ENCODE results near the gene ZFP36L1.
A peak's percentile ranks its signal among the peaks of the same experiment; 100 is the strongest.

ZFP36L1 gene

DNA sequence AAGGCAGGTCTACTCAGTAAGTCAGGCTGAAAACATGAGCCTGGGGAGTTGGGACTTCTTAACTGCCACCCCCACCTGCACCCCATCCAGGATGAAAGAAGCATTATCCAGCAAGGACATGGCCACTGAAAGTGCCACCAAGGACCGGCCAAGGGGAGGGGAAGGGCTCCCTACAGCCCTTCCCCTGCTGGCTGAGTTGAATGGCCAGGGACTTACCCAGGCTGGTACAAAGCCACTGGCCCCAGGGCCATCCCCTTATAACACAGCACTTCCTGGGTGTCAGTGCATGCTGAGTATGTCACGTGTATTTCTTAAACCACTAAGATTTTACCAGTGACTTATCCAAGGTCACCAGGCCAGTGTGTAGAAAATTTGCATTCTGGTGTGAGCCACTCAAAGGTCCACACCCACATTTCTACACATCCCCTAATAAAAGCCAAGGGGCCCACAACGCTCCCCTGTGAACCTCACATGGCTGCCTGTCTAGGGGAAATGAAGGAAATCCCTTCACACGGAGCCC, 29.3 kb upstream of the ZFP36L1 start:
- no peak for DNase-seq (ENCODE audit: low spot score in 2 of 2)
- no peaks in the 10 kb centered on the region for H3K9me3 ChIP-seq
- no peaks in the 10 kb centered on the region for H3K27me3 ChIP-seq (ENCODE audit: low read depth)
- in situ Hi-C loops (cut with MboI; ENCODE audit: low sequenced_read_pairs): loop anchor here (10.0 kb wide), 1 partner anchor 987 kb away; no protein-coding TSS in a partner anchor
- H3K4me1 ChIP-seq: peaks cover 3% of the 10 kb centered on the region
- no peaks in the 10 kb centered on the region for H3K36me3 ChIP-seq (replicated peaks)
- no peak overlapping the region for H3K4me3 ChIP-seq

DNA sequence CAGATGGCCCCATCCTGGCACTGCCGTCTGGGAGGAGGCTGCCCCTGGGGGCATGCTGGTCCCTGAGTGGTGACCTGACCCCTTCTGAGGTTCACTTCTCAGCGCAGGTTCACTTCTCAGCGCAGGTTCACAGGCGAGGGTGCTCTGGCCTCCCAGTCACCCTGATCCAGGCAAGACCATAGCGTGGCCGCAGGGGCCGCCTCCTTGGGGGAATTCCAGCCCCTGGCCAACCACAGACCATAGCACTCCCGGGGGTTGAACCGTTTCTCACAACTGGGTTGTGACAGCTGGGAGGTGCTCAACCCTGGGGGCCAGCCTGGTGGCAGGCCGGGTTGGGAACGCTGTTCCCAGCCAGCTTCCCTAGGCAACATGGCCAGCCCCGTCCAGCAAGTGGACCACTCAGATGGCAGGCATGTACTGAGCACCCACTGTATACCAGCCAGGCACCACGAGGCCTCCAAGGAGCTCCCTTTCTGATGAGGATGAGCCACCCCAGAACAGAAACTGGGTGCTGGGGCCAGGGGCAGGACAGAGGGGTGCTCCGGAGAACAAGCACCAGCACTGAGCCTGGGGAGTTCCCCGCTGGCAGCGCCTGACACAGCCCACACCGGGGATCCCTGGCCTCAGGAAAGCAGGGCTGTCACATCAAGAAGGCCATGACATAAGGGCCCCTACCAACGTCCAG, 28.3 kb upstream of the ZFP36L1 start:
- Histone ChIP-seq H3K36me3 (replicated peaks) (no peaks in the 10 kb centered on the region), H3K4me3 (no peak overlapping the region), H3K9me3 (no peaks in the 10 kb centered on the region), H3K27me3 (ENCODE audit: low read depth) (no peaks in the 10 kb centered on the region), H3K4me1 (peaks cover 7% of the 10 kb centered on the region)
- in situ Hi-C loops (cut with MboI; ENCODE audit: low sequenced_read_pairs): loop anchor here (10.0 kb wide), 1 partner anchor 986 kb away; no protein-coding TSS in a partner anchor
- DNase-seq (ENCODE audit: low spot score in 2 of 2): no peak

DNA sequence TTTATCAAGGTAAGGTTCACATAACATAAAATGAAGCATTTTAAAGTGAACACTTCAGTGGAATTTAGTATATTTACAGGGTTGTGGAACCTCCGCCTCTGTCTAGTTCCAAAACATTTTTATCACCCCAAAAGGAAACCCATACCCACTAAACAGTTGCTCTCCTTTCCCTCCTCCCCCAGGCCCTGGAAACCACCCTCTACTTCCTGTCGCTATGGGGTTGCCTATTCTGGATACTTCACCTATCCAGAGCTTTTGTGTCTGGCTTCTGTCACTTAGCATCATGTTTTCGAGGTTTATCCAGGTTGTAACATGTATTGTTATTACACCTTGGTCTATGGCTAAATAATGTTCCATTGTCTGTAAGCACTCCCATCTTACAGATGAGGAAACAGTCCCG, 27.7 kb upstream of the ZFP36L1 start:
- in situ Hi-C loops (cut with MboI; ENCODE audit: low sequenced_read_pairs): loop anchor here (10.0 kb wide), 1 partner anchor 986 kb away; no protein-coding TSS in a partner anchor
- H3K36me3 ChIP-seq (replicated peaks): no peaks in the 10 kb centered on the region
- DNase-seq (ENCODE audit: low spot score in 2 of 2): no peak
- peaks cover 13% of the 10 kb centered on the region for H3K4me1 ChIP-seq
- no peaks in the 10 kb centered on the region for H3K27me3 ChIP-seq (ENCODE audit: low read depth)
- no peaks in the 10 kb centered on the region for H3K9me3 ChIP-seq
- H3K4me3 ChIP-seq: no peak overlapping the region

DNA sequence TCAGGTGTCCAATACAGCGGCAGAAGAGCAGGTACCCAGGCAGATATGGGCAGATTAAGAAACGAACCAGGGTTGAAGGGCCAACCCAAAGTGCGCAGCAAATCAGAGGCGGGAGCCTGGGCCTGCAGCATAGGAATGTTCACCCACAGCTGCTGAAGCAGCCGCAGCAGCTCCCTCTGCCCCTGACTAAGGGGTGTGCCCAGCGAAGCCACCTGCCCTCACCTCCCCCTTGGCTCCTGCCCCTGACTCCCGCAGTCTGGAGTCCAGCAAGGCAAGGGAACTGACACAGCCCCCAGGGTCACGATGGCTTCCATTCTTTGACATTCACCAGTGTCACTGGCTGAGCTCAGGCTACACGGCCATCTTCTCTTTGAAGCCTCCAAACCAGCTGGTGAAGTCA, 27.3 kb upstream of the ZFP36L1 start:
- in situ Hi-C loops (cut with MboI; ENCODE audit: low sequenced_read_pairs): loop anchor here (10.0 kb wide), 1 partner anchor 985 kb away; no protein-coding TSS in a partner anchor
- H3K36me3 ChIP-seq (replicated peaks): no peaks in the 10 kb centered on the region
- H3K4me1 ChIP-seq: peaks cover 18% of the 10 kb centered on the region
- H3K9me3 ChIP-seq: no peaks in the 10 kb centered on the region
- no peaks in the 10 kb centered on the region for H3K27me3 ChIP-seq (ENCODE audit: low read depth)
- H3K4me3 ChIP-seq: no peak overlapping the region
- no peak for DNase-seq (ENCODE audit: low spot score in 2 of 2)

DNA sequence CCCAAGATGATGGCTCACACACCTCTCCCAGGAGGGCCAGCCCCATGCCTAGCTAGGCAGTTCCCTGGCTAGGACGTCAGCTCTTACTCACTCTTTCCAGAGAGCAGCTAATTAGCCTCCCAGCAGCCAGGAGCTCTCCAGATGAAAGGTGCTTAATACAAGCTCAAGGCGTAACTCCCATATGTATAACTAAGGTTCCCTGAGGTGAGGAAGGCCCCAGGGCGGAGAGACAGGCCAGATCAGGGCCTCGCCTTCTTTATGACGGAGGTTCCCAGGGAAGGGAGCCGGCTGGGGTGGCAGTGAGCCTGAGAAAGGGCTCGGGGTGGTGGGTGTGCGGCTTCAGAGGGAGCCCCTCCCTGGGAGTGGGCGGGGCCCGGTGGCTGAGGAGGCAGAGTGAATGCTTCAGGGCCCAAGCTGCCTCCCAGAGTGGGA, 26.4 kb upstream of the ZFP36L1 start:
- in situ Hi-C loops (cut with MboI; ENCODE audit: low sequenced_read_pairs): loop anchor here (5.0 to 10.0 kb wide), 2 partner anchors 574 to 887 kb away; no protein-coding TSS in a partner anchor
- no peaks in the 10 kb centered on the region for H3K27me3 ChIP-seq (ENCODE audit: low read depth)
- peak in 1 of 2 experiments; percentile 48 for DNase-seq (ENCODE audit: low spot score in 2 of 2)
- no peak overlapping the region for H3K4me3 ChIP-seq
- peaks cover 23% of the 10 kb centered on the region for H3K4me1 ChIP-seq
- no peaks in the 10 kb centered on the region for H3K36me3 ChIP-seq (replicated peaks)
- no peaks in the 10 kb centered on the region for H3K9me3 ChIP-seq

DNA sequence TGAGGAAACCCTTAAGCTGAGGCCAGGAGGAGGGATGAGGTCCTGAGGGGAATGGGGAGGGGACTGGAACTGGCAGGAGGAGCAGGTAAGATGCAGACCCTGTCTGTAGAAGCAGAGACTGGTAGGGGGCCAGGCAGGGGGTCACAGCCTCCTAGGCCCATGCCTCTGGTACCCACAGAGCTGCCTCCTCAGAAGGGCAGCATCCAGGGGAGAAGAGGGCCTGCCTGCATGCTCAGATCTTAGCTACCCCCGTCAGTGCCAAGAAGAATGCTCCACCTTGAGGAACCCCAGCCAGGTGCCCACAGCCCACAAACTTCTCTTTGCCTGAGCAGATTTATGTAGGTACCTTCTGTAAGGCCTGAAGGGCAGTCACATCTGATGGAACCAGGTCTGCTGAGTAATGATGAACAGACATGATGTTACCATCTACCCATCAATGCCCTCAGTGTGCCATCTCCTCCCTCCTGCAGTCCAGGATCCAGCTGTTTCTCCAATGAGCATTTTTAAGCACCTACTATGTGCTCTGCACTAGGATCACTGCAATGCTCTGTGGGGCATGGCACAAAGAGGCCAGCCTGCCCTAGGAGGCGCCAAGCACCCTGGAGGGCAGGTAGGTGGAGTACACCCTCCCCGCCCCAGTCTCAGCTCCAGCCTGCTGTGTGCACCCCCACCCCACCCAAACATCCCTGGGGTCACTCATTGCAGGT, 24.8 kb upstream of the ZFP36L1 start:
- in situ Hi-C loops (cut with MboI; ENCODE audit: low sequenced_read_pairs): loop anchor here (5.0 to 10.0 kb wide), 2 partner anchors 573 to 885 kb away; no protein-coding TSS in a partner anchor
- Histone ChIP-seq H3K36me3 (replicated peaks) (no peaks in the 10 kb centered on the region), H3K27me3 (ENCODE audit: low read depth) (no peaks in the 10 kb centered on the region), H3K9me3 (no peaks in the 10 kb centered on the region), H3K4me3 (no peak overlapping the region), H3K4me1 (peaks cover 23% of the 10 kb centered on the region)
- no peak for DNase-seq (ENCODE audit: low spot score in 2 of 2)

DNA sequence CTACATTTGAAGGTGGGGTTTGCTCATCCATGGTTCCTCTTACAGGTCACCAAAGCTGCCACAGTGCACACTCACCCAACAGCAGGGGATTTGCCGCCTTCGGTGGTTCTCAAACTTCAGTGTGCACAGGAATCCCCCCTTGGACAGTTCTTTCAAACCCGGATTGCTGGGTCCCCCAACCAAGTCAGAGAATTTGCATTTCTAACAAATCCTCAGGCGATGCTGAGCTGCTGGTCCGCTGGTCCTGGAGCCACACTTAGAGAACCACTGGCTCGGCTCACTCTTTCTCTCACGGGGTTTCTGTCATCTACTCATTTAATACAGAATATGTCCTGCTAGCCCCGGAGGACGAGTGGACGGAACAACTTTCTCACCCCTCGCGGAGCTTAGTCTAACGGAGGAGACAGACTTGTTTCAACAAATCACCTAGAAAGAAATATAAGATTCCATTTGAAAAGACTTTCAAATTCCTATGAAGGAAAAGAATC, 24.1 kb upstream of the ZFP36L1 start:
- Histone ChIP-seq H3K36me3 (replicated peaks) (no peaks in the 10 kb centered on the region), H3K27me3 (ENCODE audit: low read depth) (no peaks in the 10 kb centered on the region), H3K4me3 (no peak overlapping the region), H3K9me3 (no peaks in the 10 kb centered on the region), H3K4me1 (peaks cover 23% of the 10 kb centered on the region)
- in situ Hi-C loops (cut with MboI; ENCODE audit: low sequenced_read_pairs): loop anchor here (5.0 to 10.0 kb wide), 2 partner anchors 572 to 885 kb away; no protein-coding TSS in a partner anchor
- no peak for DNase-seq (ENCODE audit: low spot score in 2 of 2)

DNA sequence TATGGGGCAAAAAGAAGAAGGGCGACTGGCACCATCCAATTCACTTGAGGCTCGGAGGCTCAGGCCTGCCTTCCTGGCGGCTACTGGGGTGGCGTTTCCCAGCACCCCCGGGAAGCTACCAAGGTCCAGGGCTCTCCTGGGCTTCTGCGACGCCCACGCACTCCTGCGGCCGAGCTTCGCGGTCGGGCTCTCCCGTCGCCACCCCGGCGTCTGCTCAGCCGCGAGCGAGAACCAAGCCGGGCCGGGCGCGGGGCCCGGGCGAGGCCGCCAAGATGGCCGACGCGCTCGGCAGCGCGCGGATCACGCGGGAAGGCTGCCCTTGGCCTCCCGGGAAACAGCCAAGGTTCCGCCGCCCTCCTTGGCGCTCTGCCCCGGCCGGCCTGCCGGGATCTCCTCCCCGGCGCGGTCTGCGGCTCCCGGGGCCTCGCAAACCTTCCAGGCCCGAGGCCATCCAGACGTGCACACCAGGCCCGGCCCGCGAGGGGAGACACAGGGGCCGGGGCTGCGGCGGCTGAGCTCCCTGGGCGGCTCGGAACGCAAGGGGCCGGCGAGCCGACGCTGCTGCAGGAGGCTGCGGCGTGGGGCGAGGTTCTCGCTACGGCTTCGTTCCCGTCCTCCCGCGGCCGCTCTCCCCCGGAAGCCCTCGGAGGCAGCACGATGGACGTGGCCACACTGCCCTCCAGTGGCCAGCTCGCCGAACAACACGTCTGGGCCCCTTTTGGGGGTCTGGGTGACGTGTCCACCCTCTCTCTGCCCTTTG, 23.5 kb upstream of the ZFP36L1 start:
- DNase-seq (ENCODE audit: low spot score in 2 of 2): peak; percentile 83 to 93
- Histone ChIP-seq H3K4me1 (peaks cover 23% of the 10 kb centered on the region), H3K36me3 (replicated peaks) (no peaks in the 10 kb centered on the region), H3K27me3 (ENCODE audit: low read depth) (no peaks in the 10 kb centered on the region), H3K9me3 (no peaks in the 10 kb centered on the region), H3K4me3 (peak overlapping the region; percentile 34)
- in situ Hi-C loops (cut with MboI; ENCODE audit: low sequenced_read_pairs): loop anchor here (5.0 to 10.0 kb wide), 2 partner anchors 572 to 884 kb away; no protein-coding TSS in a partner anchor

DNA sequence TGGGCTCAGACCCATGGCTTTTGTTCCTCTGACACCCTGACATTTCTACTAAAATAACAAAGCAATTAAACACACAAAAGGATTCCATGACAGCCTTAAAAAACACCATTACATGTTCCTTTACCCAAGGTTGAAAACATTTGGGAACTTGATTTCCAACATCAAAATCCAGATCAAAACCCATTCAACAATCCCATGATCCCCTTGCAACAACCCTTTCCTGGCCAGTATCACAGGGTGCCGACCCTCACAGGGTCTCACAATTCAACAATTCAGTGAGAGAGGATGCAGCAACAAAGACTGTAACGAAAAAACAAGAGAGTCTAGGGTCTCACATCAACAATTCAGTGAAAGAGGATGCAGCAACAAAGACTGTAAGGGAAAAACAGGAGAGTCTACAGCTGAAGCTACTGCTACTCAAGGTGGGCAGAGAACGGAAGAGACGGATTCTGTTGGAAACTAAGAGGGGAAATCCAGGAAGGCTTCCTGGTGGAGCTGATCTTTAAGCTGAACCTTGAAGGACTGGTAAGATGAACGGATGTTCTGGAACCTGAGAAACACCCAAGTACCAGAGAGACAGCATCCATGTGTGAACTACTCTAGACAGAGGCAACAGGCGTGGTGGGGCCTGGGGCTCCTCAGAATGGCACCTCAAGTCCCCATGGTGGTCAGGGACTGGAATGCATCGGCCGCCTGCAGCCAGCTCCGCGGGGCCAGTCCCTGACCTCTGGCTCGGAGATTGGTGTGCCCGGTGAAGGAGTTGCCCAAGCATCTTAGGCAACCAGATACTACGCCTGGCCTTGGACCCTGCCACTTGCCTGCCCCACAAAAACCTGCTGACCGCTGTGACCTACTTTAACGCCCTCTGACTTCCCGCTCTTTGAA, 22.7 kb upstream of the ZFP36L1 start:
- in situ Hi-C loops (cut with MboI; ENCODE audit: low sequenced_read_pairs): loop anchor here (5.0 to 10.0 kb wide), 2 partner anchors 571 to 883 kb away; no protein-coding TSS in a partner anchor
- H3K9me3 ChIP-seq: no peaks in the 10 kb centered on the region
- peak overlapping the region; percentile 34 for H3K4me3 ChIP-seq
- H3K36me3 ChIP-seq (replicated peaks): no peaks in the 10 kb centered on the region
- no peaks in the 10 kb centered on the region for H3K27me3 ChIP-seq (ENCODE audit: low read depth)
- H3K4me1 ChIP-seq: peaks cover 23% of the 10 kb centered on the region
- no peak for DNase-seq (ENCODE audit: low spot score in 2 of 2)

DNA sequence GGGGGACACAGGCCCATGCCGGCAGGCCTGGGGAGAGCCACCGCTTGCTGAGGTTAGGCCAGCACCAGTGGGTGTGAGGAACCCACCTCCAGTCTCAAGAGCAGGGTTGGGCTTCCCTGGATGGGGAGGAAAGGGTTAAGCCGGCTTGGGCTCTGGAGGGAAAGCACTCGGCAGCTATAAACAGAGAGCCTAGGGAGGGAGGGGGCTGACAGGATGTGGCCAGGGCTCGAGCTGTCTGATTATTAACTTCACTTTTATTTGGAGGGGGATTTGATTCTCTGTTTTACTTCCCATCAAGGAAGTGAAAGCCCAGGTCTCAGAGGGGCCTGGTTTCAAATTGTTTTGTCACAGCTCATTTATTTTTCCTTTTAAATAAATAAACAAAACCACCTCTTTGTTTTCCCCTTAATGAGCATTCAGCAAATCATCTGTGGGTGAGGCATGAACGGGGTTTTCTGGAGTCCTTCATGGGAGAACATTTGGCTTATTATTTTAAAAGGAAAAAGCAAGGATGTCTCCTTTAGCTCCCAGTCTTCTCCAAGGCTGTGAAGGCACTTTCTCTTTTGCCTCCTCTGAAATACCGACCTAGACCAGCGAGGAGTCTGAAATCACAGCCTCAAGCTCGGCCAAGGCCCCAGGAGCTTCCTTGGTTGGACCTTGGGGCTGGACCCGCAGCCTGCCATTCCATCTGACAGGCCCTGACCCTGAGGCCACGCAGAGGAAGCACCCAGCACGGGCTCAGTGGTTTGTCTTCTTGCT, 21.9 kb upstream of the ZFP36L1 start:
- Histone ChIP-seq H3K36me3 (replicated peaks) (no peaks in the 10 kb centered on the region), H3K4me3 (no peak overlapping the region), H3K9me3 (no peaks in the 10 kb centered on the region), H3K27me3 (ENCODE audit: low read depth) (no peaks in the 10 kb centered on the region), H3K4me1 (peaks cover 23% of the 10 kb centered on the region)
- DNase-seq (ENCODE audit: low spot score in 2 of 2): peak; percentile 5 to 67
- in situ Hi-C loops (cut with MboI; ENCODE audit: low sequenced_read_pairs): loop anchor here (5.0 to 10.0 kb wide), 2 partner anchors 570 to 882 kb away; no protein-coding TSS in a partner anchor

DNA sequence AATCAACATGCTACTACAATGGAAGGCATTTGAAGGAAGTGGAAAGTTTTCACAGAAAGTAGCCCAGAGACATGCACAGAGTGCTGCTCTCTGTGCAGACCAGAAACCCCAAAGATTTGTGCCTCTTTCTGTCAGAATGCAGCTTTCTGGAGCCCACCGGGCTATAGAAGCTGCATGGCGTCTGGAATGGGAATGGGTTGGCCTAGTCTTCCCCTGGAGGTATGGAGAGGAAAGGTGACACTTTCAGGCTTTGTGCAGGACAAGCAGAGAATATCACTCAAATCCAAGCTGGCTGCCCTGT, 21.3 kb upstream of the ZFP36L1 start:
- H3K4me3 ChIP-seq: no peak overlapping the region
- no peaks in the 10 kb centered on the region for H3K36me3 ChIP-seq (replicated peaks)
- H3K4me1 ChIP-seq: peaks cover 23% of the 10 kb centered on the region
- in situ Hi-C loops (cut with MboI; ENCODE audit: low sequenced_read_pairs): loop anchor here (10.0 kb wide), 1 partner anchor 569 kb away; no protein-coding TSS in a partner anchor
- no peak for DNase-seq (ENCODE audit: low spot score in 2 of 2)
- H3K9me3 ChIP-seq: no peaks in the 10 kb centered on the region
- no peaks in the 10 kb centered on the region for H3K27me3 ChIP-seq (ENCODE audit: low read depth)

DNA sequence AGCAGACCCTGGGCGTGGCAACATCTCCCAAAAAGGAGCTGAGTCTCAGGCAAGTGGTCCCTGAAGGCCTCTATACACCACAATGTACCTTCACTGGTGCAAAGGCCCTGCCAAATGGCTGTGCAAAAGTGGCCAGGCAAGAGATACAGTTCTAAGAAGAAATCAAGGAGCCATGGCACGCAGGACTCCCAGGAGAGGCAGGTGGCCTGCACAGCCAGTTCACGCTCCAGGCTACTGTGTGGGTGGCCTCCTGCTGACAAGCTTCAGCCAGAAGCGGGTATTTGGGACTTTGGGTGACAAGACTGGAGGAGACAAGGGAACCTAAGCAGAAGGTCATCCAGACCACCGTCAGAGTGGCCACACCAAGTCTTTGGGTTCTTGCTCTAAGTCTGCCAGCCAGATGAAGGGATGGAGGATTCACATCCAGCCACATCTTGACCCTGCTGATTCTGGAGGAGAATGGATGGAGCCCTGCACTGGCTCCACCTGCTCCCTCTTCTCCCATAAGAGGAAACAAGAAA, 20.5 kb upstream of the ZFP36L1 start:
- H3K9me3 ChIP-seq: no peaks in the 10 kb centered on the region
- in situ Hi-C loops (cut with MboI; ENCODE audit: low sequenced_read_pairs): loop anchor here (10.0 kb wide), 1 partner anchor 569 kb away; no protein-coding TSS in a partner anchor
- DNase-seq (ENCODE audit: low spot score in 2 of 2): no peak
- no peak overlapping the region for H3K4me3 ChIP-seq
- no peaks in the 10 kb centered on the region for H3K27me3 ChIP-seq (ENCODE audit: low read depth)
- no peaks in the 10 kb centered on the region for H3K36me3 ChIP-seq (replicated peaks)
- peaks cover 23% of the 10 kb centered on the region for H3K4me1 ChIP-seq
